Measurements from ENCODE around the gene DLL4.

Gene DLL4

DNA sequence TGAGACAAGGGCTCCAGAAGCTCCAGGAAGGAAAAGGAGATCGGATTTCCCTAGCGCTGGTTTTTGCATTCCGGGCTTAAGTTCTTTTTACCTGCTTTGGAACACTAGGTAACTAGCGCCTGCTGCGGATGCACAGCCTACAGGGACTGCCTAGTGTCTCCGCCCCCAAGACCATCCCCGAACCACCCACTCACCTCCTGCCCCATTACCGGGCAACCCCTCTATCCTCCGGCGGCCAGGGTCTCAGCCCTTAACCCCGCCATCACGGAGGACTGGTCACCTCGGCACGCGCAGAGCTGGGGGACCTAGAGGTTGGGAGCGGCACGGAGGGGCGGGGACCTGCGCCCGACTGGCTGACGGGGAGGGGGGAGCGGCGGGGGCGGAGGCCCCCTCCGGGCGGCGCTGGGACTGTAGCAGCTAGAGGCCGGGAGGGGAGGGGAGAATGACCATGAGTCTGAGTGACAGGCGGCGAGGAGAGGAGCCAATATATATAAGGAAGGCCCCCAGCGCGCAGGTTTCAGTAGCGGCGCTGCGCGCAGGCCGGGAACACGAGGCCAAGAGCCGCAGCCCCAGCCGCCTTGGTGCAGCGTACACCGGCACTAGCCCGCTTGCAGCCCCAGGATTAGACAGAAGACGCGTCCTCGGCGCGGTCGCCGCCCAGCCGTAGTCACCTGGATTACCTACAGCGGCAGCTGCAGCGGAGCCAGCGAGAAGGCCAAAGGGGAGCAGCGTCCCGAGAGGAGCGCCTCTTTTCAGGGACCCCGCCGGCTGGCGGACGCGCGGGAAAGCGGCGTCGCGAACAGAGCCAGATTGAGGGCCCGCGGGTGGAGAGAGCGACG is at the start of gene DLL4:
DLL4 (plus strand) TSS at position 520 of the 839 bp plus-strand sequence. CDS start 329 bp downstream, outside the sequence.
- DNase-seq: peak; percentile 75

GRCh38 chr15:40879609-40880008 is 49.5 kb upstream of the DLL4 start:
- no peak for DNase-seq

- DNase-seq: no peak
Measured at GRCh38 chr15:40881351-40881750, 47.8 kb upstream of the DLL4 start.

- no peak for DNase-seq
Measured at GRCh38 chr15:40886586-40886985, 42.6 kb upstream of the DLL4 start.

GRCh38 chr15:40889112-40889511 is 40.0 kb upstream of the DLL4 start:
- no peak for DNase-seq

GRCh38 chr15:40891138-40891537 is 38.0 kb upstream of the DLL4 start:
- DNase-seq: no peak

GRCh38 chr15:40891810-40892446 is 37.2 kb upstream of the DLL4 start:
- peak; percentile 72 for DNase-seq

DNA sequence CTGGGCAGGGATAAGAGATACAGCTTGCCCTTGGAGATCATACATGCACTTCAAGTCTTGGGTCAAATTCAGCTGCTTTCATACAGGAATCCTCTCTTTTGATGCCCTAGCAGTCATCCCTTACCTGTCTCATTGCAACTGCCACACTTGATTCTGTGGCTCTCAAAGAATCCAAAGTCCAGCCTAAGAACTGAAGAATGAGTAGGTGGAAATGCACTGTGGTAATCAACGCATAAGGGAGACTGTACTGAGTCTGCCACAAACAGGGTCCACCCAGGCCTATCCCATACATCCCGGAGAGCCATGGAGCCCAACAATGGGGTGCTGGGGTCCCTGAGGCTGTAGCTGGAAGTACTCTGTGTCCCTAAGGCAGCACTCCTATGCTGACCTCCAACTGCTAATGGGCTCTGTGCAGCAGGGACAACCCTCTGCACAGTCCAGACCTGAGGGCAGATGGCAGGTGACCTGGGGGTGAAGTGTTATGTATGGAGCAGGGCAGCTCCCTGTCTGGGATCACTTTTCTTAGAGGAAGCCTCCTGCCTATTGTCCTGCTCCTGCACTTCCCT is 36.6 kb upstream of the DLL4 start:
- no peak for DNase-seq

- no peak for DNase-seq
Measured at GRCh38 chr15:40893019-40893670, 36.0 kb upstream of the DLL4 start.

GRCh38 chr15:40893733-40894680 is 35.1 kb upstream of the DLL4 start, which contains the start of gene VPS18:
VPS18 (plus strand) TSS chr15:40894450; CDS start chr15:40894769, 319 bp downstream.
- DNase-seq: peak; percentile 100

- DNase-seq: peak; percentile 86
Measured at GRCh38 chr15:40894681-40895448, 34.3 kb upstream of the DLL4 start.

- no peak for DNase-seq
Measured at GRCh38 chr15:40899536-40900207, 29.5 kb upstream of the DLL4 start.

DNA sequence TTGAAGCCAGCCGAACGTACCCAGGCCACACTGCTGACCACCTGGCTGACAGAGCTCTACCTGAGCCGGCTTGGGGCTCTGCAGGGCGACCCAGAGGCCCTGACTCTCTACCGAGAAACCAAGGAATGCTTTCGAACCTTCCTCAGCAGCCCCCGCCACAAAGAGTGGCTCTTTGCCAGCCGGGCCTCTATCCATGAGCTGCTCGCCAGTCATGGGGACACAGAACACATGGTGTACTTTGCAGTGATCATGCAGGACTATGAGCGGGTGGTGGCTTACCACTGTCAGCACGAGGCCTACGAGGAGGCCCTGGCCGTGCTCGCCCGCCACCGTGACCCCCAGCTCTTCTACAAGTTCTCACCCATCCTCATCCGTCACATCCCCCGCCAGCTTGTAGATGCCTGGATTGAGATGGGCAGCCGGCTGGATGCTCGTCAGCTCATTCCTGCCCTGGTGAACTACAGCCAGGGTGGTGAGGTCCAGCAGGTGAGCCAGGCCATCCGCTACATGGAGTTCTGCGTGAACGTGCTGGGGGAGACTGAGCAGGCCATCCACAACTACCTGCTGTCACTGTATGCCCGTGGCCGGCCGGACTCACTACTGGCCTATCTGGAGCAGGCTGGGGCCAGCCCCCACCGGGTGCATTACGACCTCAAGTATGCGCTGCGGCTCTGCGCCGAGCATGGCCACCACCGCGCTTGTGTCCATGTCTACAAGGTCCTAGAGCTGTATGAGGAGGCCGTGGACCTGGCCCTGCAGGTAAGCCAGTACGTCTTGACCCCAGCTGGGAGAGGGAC is 28.7 kb upstream of the DLL4 start:
- DNase-seq: no peak

- no peak for DNase-seq
Measured at GRCh38 chr15:40901053-40901443, 28.1 kb upstream of the DLL4 start.

DNA sequence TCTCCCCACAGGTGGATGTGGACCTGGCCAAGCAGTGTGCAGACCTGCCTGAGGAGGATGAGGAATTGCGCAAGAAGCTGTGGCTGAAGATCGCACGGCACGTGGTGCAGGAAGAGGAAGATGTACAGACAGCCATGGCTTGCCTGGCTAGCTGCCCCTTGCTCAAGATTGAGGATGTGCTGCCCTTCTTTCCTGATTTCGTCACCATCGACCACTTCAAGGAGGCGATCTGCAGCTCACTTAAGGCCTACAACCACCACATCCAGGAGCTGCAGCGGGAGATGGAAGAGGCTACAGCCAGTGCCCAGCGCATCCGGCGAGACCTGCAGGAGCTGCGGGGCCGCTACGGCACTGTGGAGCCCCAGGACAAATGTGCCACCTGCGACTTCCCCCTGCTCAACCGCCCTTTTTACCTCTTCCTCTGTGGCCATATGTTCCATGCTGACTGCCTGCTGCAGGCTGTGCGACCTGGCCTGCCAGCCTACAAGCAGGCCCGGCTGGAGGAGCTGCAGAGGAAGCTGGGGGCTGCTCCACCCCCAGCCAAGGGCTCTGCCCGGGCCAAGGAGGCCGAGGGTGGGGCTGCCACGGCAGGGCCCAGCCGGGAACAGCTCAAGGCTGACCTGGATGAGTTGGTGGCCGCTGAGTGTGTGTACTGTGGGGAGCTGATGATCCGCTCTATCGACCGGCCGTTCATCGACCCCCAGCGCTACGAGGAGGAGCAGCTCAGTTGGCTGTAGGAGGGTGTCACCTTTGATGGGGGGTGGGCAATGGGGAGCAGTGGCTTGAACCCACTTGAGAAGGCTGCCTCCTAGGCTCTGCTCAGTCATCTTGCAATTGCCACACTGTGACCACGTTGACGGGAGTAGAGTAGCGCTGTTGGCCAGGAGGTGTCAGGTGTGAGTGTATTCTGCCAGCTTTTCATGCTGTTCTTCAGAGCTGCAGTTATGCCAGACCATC is 26.3 kb upstream of the DLL4 start:
- DNase-seq: no peak

- DNase-seq: no peak
Measured at GRCh38 chr15:40904552-40905201, 24.5 kb upstream of the DLL4 start.

DNA sequence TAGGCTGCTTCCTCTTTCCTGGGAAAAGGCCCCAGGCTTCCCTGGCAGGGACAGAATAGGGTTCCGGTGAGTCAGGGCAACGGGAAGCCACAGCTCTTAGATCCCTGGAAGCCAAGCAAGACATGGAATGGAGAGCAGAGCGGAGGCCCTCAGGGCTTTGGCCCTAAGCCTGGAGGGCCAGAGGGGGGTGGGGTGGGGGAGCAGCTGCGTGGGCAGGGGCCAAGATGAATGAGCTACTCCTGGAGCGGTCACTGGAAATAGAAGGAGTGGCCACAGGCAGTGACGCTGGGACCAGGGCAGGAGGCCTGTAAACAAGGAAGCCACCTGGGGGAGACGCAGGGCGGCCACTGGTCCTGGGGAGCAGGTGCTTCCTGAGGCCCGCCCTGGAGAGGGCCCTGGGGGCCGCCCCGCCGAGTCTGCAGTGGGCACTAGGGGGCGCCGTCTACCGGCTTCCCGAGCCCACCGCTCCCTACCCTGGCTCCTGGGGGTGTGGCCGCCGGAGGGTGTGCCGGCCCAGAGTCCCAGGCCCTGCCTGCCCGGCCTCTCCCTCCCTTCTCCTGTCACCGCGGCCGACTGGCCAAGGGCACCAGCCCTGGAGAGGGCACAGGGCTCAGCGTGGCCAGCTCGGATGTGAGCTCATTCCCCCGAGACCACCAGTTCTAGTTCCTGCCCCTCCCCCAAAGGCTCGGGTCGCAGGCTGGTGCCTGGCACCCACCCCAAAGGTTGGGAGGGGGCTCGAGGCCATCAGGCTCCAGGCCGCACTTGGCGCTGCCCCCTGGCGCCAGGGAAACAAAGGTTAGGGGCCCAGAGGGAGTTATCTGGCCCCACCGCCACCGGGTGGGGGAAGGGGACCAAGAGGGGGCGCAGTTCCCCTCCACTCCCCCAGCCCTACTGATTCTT is 22.8 kb upstream of the DLL4 start:
- DNase-seq: peak; percentile 92
